Smooth muscle cell (in vitro differentiated cells): ENCODE results near the gene LSM7. TPM values are rescaled to one million over a fixed set of nuclear protein-coding genes. Genes with fewer than 3 reads are reported as not detected.

Experiments used
- DNase-seq: peaks from one replicate; lab custom pipeline; 2025; ENCODE audit not compliant: unreplicated experiment; lab: John Stamatoyannopoulos, UW
- H2AFZ ChIP-seq: fragments of 200-600 bp; sonication (generic); 2 replicates; pipeline ENCODE4 v1.6.0; 2016; ENCODE audit warnings: antibody characterized with exemption, low read depth, mild to moderate bottlenecking
- H3F3A ChIP-seq: fragments of 200-600 bp; sonication (generic); 2 replicates; pipeline ENCODE4 v1.6.0; 2017; ENCODE audit warnings: antibody characterized with exemption, low read depth
- H3K27ac ChIP-seq: fragments of 200-600 bp; sonication (generic); 2 replicates; pipeline ENCODE4 v1.5.1; 2016; ENCODE audit warnings: low read depth, mild to moderate bottlenecking
- H3K27me3 ChIP-seq: fragments of 200-600 bp; sonication (generic); 2 replicates; pipeline ENCODE4 v1.6.1; 2016; ENCODE audit warnings: low read depth, mild to moderate bottlenecking
- H3K36me3 ChIP-seq: fragments of 200-600 bp; sonication (generic); 2 replicates; pipeline ENCODE4 v1.5.1; 2016; ENCODE audit warnings: low read depth
- H3K4me1 ChIP-seq: fragments of 200-600 bp; sonication (generic); 2 replicates; pipeline ENCODE4 v1.5.1; 2016; ENCODE audit warnings: low read depth
- H3K4me2 ChIP-seq: fragments of 200-600 bp; sonication (generic); 2 replicates; pipeline ENCODE4 v1.6.0; 2016; ENCODE audit warnings: mild to moderate bottlenecking
- H3K4me3 ChIP-seq: fragments of 200-600 bp; sonication (generic); 2 replicates; pipeline ENCODE4 v1.5.1; 2016; ENCODE audit warnings: mild to moderate bottlenecking
- H3K79me2 ChIP-seq: fragments of 200-600 bp; sonication (generic); 2 replicates; pipeline ENCODE4 v1.6.0; 2016; ENCODE audit warnings: low read depth, mild to moderate bottlenecking
- H3K9ac ChIP-seq: fragments of 200-600 bp; sonication (generic); 2 replicates; pipeline ENCODE4 v1.6.0; 2016; ENCODE audit warnings: low read depth
- H3K9me3 ChIP-seq: fragments of 200-600 bp; sonication (generic); replicated peaks from 2 replicates; pipeline ENCODE4 v1.5.1; 2016; ENCODE audit warnings: low read depth
- H4K20me1 ChIP-seq: fragments of 200-600 bp; sonication (generic); 2 replicates; pipeline ENCODE4 v1.6.0; 2016; ENCODE audit warnings: low read depth
- WGBS: methylation state at CpG from one replicate; pipeline ENCODE4 v1.1.7; 2016; ENCODE audit warnings: low lambda C conversion rate; 5-methylcytosine and 5-hydroxymethylcytosine counted together
- polyA plus RNA-seq: library from polyadenylated mRNA; unstranded; fragments of >200 nt; fragmentation: Nextera tagmentation; extraction: Ambion mirVana; gene quantifications from 2 replicates; pipeline ENCODE4 v1.2.1, GENCODE V29; 2016
- total RNA-seq: library from RNA; depleted of rRNA; stranded (reverse); fragments of >200 nt; gene quantifications from 2 replicates; pipeline ENCODE4 v1.2.3, GENCODE V29; 2014
- TF ChIP-seq, protein P1 (sequence below): fragments of 200-600 bp; sonication (generic); IDR thresholded peaks from 2 replicates; pipeline ENCODE4 v1.5.1; 2017; ENCODE audit warnings: borderline replicate concordance, mild to moderate bottlenecking, antibody characterized with exemption; ENCODE audit not compliant: insufficient read depth, poor library complexity, severe bottlenecking

The LSM7 gene
- total and polyA plus RNA-seq, 2 experiments from 2014 or later = 161 to 164 TPM

DNA sequence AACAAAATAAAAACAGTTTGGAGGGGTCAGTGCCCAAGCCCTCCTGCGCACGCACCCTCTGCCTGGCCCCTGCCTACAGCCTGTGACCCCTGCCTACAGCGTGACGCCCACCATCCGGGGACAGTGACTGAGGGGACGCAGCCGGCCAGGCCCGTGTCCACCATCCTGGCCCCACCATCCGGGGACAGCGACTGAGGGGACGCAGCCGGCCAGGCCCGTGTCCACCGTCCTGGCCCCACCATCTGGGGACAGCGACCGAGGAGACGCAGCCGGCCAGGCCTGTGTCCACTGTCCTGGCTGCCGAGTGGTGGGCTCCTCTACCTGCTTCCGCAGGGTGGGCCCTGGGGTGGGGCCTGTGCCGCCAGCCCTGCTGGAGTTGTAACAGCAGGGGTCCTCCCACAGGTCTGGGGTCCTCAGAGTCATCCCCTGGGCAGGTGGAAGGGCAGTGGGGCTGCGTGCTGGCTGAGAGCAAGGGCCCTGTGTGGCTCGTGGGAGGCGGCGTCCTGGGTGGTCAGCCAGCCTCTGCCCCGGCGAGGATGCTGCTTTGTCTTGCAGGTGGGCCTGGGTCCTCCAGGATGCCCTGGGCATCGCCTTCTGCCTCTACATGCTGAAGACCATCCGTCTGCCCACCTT is 14.4 kb upstream of the LSM7 start:
- Histone ChIP-seq H3K79me2 (no peaks in the 10 kb centered on the region), H2AFZ (no peak overlapping the region), H3K9me3 (no peaks in the 10 kb centered on the region), H4K20me1 (peaks cover 15% of the 10 kb centered on the region), H3K9ac (no peak overlapping the region), H3K4me1 (no peaks in the 10 kb centered on the region), H3K4me2 (no peak overlapping the region), H3F3A (no peaks in the 10 kb centered on the region), H3K36me3 (no peaks in the 10 kb centered on the region), H3K27ac (no peak overlapping the region), H3K27me3 (no peaks in the 10 kb centered on the region), H3K4me3 (no peak overlapping the region)
- TF ChIP-seq, protein P1, sequence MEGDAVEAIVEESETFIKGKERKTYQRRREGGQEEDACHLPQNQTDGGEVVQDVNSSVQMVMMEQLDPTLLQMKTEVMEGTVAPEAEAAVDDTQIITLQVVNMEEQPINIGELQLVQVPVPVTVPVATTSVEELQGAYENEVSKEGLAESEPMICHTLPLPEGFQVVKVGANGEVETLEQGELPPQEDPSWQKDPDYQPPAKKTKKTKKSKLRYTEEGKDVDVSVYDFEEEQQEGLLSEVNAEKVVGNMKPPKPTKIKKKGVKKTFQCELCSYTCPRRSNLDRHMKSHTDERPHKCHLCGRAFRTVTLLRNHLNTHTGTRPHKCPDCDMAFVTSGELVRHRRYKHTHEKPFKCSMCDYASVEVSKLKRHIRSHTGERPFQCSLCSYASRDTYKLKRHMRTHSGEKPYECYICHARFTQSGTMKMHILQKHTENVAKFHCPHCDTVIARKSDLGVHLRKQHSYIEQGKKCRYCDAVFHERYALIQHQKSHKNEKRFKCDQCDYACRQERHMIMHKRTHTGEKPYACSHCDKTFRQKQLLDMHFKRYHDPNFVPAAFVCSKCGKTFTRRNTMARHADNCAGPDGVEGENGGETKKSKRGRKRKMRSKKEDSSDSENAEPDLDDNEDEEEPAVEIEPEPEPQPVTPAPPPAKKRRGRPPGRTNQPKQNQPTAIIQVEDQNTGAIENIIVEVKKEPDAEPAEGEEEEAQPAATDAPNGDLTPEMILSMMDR = no peak
- no peak for DNase-seq
- WGBS = 95% methylated on average over 28 of the region's 29 CpGs

DNA sequence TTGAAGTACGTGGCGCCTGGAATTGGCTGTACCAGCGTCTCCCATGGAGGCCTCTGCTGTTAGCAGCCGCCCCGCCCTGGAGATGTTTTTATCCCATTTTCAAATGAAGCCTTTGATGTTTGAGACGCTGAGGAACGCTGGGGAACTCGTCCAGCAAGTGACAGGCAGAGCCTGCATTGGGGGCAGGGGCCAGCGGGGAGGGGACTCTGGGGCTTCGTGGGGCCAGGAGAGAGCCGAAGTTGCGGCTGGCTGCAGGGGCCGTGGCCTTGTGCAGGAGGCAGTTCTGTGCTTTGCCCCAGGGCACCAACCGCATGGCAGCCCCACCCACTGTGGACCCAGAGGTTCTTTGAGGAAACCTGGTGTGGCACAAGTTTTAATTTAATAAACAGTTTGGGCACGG is 13.6 kb upstream of the LSM7 start:
- Histone ChIP-seq H3K27ac (peak overlapping the region; percentile 23), H3K4me3 (no peak overlapping the region), H3K9me3 (no peaks in the 10 kb centered on the region), H3K9ac (no peak overlapping the region), H3K4me1 (no peaks in the 10 kb centered on the region), H3K36me3 (no peaks in the 10 kb centered on the region), H3F3A (no peaks in the 10 kb centered on the region), H4K20me1 (peaks cover 23% of the 10 kb centered on the region), H3K27me3 (no peaks in the 10 kb centered on the region), H2AFZ (no peak overlapping the region), H3K4me2 (no peak overlapping the region), H3K79me2 (no peaks in the 10 kb centered on the region)
- DNase-seq = no peak
- WGBS = 71% methylated on average over 12 of the region's 15 CpGs
- TF ChIP-seq, protein P1 = no peak

DNA sequence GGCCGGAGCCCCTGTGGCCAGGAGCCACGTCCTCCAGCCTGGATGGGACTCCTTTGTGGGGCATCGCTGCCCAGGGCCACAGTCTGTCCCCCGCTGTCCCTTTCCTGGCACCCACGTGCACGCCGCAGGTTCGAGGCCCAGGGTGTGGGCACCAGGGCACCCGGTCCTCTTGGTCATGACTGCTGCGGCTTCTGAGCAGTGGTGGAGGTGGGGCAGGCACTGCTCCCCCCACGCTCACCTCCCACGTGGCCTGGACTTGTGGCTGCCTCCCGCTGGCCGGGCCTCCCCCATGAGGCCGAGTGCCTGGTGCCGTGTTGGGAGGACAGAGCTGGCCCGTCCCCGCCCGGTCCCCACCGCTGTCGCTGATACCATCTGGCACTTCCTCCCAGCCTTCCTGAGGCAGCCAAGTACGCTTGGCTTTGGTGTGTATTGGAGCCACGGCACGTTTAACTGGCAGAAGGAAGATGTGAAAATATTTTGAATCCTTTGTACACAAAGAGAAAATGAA is 12.9 kb upstream of the LSM7 start:
- H4K20me1 ChIP-seq = peaks cover 29% of the 10 kb centered on the region
- no peak overlapping the region for H3K4me2 ChIP-seq
- no peaks in the 10 kb centered on the region for H3F3A ChIP-seq
- H3K79me2 ChIP-seq = peaks cover 2% of the 10 kb centered on the region
- H2AFZ ChIP-seq = no peak overlapping the region
- no peak overlapping the region for H3K4me3 ChIP-seq
- no peak for DNase-seq
- 86% methylated on average over 24 of the region's 24 CpGs for WGBS
- no peaks in the 10 kb centered on the region for H3K27me3 ChIP-seq
- H3K9ac ChIP-seq = no peak overlapping the region
- H3K27ac ChIP-seq = peak overlapping the region; percentile 23
- H3K36me3 ChIP-seq = no peaks in the 10 kb centered on the region
- no peaks in the 10 kb centered on the region for H3K9me3 ChIP-seq
- TF ChIP-seq, protein P1 = no peak
- H3K4me1 ChIP-seq = no peaks in the 10 kb centered on the region
